Left ventricle myocardium inferior (tissue), 1 donor: Measurements from ENCODE around the gene TRIP6. TPM values are rescaled to one million over a fixed set of nuclear protein-coding genes. Genes with fewer than 3 reads are reported as not detected.
A peak's percentile ranks its signal among the peaks of the same experiment; 100 is the strongest.

Experiments used
- DNase-seq: peaks from one replicate; pipeline ENCODE4 v3.0.0-alpha.2; 2020
- H3K27ac ChIP-seq: fragments of 200-600 bp; replicated peaks from 2 replicates; pipeline ENCODE4 v1.8.0; 2021
- H3K27me3 ChIP-seq: fragments of 200-600 bp; 2 replicates; pipeline ENCODE4 v1.8.0; 2021; ENCODE audit warnings: low read depth
- H3K36me3 ChIP-seq: fragments of 200-600 bp; 2 replicates; pipeline ENCODE4 v1.8.0; 2021
- H3K4me1 ChIP-seq: fragments of 200-600 bp; 2 replicates; pipeline ENCODE4 v1.8.0; 2021
- H3K4me3 ChIP-seq: fragments of 200-600 bp; 2 replicates; pipeline ENCODE4 v1.8.0; 2021; ENCODE audit warnings: mild to moderate bottlenecking, moderate library complexity
- H3K9me3 ChIP-seq: fragments of 200-600 bp; replicated peaks from 2 replicates; pipeline ENCODE4 v1.8.0; 2021
- CTCF ChIP-seq: fragments of 200-600 bp; IDR thresholded peaks from 2 replicates; pipeline ENCODE4 v1.8.0; 2021; ENCODE audit warnings: antibody characterized with exemption, mild to moderate bottlenecking, borderline replicate concordance
- intact Hi-C: fragments of 100-400 bp; cut with micrococcal nuclease; formaldehyde crosslinking; loops from one replicate; pipeline ENCODE4 v1.11.0; 2022
- total RNA-seq: library from RNA; stranded (reverse); fragmentation: NEBNext Ultra II Directional; extraction: Animal tissue kit (Norgen Biotek cat#: 25700); gene quantifications from one replicate; pipeline ENCODE4 v1.2.1, GENCODE V29; 2021
- donor health status: DM: no; HTN: yes; CAD: no; lungs with severe emphysema.

Gene TRIP6
- total RNA-seq, 1 donor from 2014 or later = 11.7 TPM

- peak overlapping the region; percentile 94 for H3K27ac ChIP-seq
- peak; percentile 64 for DNase-seq
- no peaks in the 10 kb centered on the region for H3K36me3 ChIP-seq
- H3K9me3 ChIP-seq = no peaks in the 10 kb centered on the region
- no peaks in the 10 kb centered on the region for H3K27me3 ChIP-seq
- TF ChIP-seq CTCF = no peak
- intact Hi-C loops = no loop called here
- H3K4me3 ChIP-seq = peak overlapping the region; percentile 66
- H3K4me1 ChIP-seq = peaks cover 26% of the 10 kb centered on the region
Observed at GRCh38 chr7:100835903-100836811, 31.0 kb upstream of the TRIP6 start.

GRCh38 chr7:100836812-100837098 is 30.4 kb upstream of the TRIP6 start:
- intact Hi-C loops = no loop called here
- TF ChIP-seq CTCF = no peak

GRCh38 chr7:100837099-100837836 is 29.9 kb upstream of the TRIP6 start:
- intact Hi-C loops = no loop called here

More at GRCh38 chr7:100836812-100837098, 30.4 kb upstream of the TRIP6 start:
- Histone ChIP-seq H3K4me1 (peaks cover 26% of the 10 kb centered on the region), H3K9me3 (no peaks in the 10 kb centered on the region), H3K27me3 (no peaks in the 10 kb centered on the region), H3K27ac (peak overlapping the region; percentile 94), H3K36me3 (no peaks in the 10 kb centered on the region), H3K4me3 (peak overlapping the region; percentile 66)
- no peak for DNase-seq

GRCh38 chr7:100839361-100839760 is 27.8 kb upstream of the TRIP6 start:
- Histone ChIP-seq H3K27ac (no peak overlapping the region), H3K36me3 (no peaks in the 10 kb centered on the region), H3K4me1 (peaks cover 26% of the 10 kb centered on the region), H3K9me3 (no peaks in the 10 kb centered on the region), H3K4me3 (no peak overlapping the region), H3K27me3 (no peaks in the 10 kb centered on the region)
- DNase-seq = no peak
- intact Hi-C loops = no loop called here
- no peak for TF ChIP-seq CTCF

More at GRCh38 chr7:100837099-100837836, 29.9 kb upstream of the TRIP6 start:
- no peaks in the 10 kb centered on the region for H3K36me3 ChIP-seq
- H3K9me3 ChIP-seq = no peaks in the 10 kb centered on the region
- peak overlapping the region; percentile 66 for H3K4me3 ChIP-seq
- peaks cover 26% of the 10 kb centered on the region for H3K4me1 ChIP-seq
- DNase-seq = peak; percentile 91
- no peaks in the 10 kb centered on the region for H3K27me3 ChIP-seq
- no peak for TF ChIP-seq CTCF
- H3K27ac ChIP-seq = peak overlapping the region; percentile 94

- Histone ChIP-seq H3K27me3 (no peaks in the 10 kb centered on the region), H3K36me3 (no peaks in the 10 kb centered on the region), H3K4me3 (no peak overlapping the region), H3K9me3 (no peaks in the 10 kb centered on the region), H3K27ac (no peak overlapping the region), H3K4me1 (peaks cover 19% of the 10 kb centered on the region)
- DNase-seq = no peak
- TF ChIP-seq CTCF = no peak
- intact Hi-C loops = no loop called here
Observed at GRCh38 chr7:100840470-100841100, 26.6 kb upstream of the TRIP6 start.
